Duodenal mucosa (tissue), 2 donors: Measurements from ENCODE around the gene CBR4.
"Not testable (repeated sequence)": the region's sequence is repeated elsewhere in the genome, so short reads cannot be mapped to it uniquely, and the experiment has no call there.

Experiments
- H3K27ac ChIP-seq: one replicate; pipeline ENCODE4 v1.7.0; 2013; ENCODE audit warnings: low read depth, low read length
- H3K27me3 ChIP-seq, 2 donors: one replicate each; pipeline ENCODE4 v1.7.0; 2013; ENCODE audit warnings: low read length in 2 of 2, control low read depth in 1 of 2; ENCODE audit not compliant: insufficient read depth in 2 of 2, control insufficient read depth in 1 of 2
- H3K36me3 ChIP-seq, 2 donors: one replicate each; pipeline ENCODE4 v1.7.0; 2013; ENCODE audit warnings: low read length in 2 of 2, control low read depth in 1 of 2; ENCODE audit not compliant: insufficient read depth in 2 of 2, control insufficient read depth in 1 of 2
- H3K4me1 ChIP-seq, 2 donors: one replicate each; pipeline ENCODE4 v1.7.0; 2013; ENCODE audit warnings: low read length in 2 of 2, control low read depth in 1 of 2; ENCODE audit not compliant: insufficient read depth in 2 of 2, control insufficient read depth in 1 of 2
- H3K4me3 ChIP-seq, 2 donors: one replicate each; pipeline ENCODE4 v1.7.0; 2013; ENCODE audit warnings: low read length in 2 of 2, low read depth in 1 of 2
- H3K9ac ChIP-seq, 2 donors: one replicate each; pipeline ENCODE4 v1.7.0; 2013; ENCODE audit warnings: low read length in 2 of 2, low read depth in 1 of 2
- H3K9me3 ChIP-seq, 2 donors: one replicate each; pipeline ENCODE4 v1.7.0; 2013; ENCODE audit warnings: low read length in 2 of 2, control low read depth in 1 of 2; ENCODE audit not compliant: control insufficient read depth in 1 of 2

CBR4 gene

GRCh38 chr4:169047956-169048355 is 37.9 kb upstream of the CBR4 start:
- Histone ChIP-seq H3K9ac (no peak overlapping the region), H3K4me3 (no peak overlapping the region), H3K9me3 (no peaks in the 10 kb centered on the region), H3K27me3 (no peaks in the 10 kb centered on the region), H3K4me1 (no peaks in the 10 kb centered on the region), H3K36me3 (no peaks in the 10 kb centered on the region), H3K27ac (no peak overlapping the region)

DNA sequence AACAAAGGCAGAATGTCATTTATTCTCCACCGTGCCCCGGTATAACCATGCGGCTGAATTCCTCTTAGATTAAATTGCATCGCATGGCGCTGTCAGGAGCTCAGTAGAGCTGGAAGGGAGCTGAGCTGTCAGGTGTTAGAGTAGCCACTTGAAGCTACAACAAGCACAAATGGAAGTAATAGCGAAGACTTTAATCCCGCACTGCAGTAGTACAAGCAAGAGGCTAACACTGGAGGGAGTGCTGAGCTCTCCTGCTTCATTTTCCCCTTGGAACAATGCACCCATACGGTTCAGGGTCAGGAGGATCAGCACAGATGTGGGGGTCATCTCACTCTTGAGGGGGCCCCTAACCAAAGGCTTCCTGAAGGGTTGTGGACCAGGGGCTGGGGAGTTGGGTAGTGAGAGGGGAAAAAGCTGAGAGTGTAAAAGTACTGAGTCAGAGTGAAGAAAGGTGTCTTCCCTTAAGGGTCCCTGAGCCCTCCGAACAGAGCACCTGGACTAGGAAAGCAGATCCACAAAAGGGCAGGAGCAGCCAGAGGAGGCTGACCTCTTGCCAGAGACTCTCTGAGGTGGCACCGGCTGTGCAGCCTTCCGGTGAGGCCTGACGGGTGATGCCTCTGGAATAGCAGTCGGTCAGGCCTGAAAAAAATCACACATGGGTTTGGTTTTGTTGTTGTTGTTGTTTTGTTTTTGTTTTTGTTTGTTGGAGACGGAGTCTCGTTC is 36.0 kb upstream of the CBR4 start:
- Histone ChIP-seq H3K27ac (no peak overlapping the region), H3K9me3 (no peaks in the 10 kb centered on the region), H3K4me1 (no peaks in the 10 kb centered on the region), H3K36me3 (no peaks in the 10 kb centered on the region), H3K4me3 (no peak overlapping the region), H3K9ac (no peak overlapping the region), H3K27me3 (no peaks in the 10 kb centered on the region)

GRCh38 chr4:169044714-169045447 is 34.8 kb upstream of the CBR4 start:
- Histone ChIP-seq H3K9ac (no peak overlapping the region), H3K4me3 (no peak overlapping the region), H3K36me3 (no peaks in the 10 kb centered on the region), H3K27ac (no peak overlapping the region), H3K27me3 (no peaks in the 10 kb centered on the region), H3K4me1 (no peaks in the 10 kb centered on the region), H3K9me3 (no peaks in the 10 kb centered on the region)

DNA sequence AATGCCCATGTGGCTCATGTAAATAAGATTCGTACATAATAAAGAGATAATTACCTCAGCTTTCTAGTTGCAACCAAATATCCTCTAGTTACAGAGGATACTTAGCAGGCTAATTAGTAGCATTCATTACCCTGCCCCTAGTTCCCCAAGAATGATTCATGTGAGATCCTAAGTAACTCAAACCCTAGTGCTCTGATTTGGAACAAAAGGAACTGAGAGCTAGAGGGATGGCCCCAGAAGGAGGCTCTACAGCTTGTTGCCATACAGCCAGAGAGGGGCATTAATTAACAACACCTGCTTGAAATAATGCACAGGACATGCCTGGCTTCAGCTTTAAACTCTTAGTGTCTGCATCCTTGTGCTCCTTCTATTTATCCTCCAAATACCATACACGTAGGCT is 32.6 kb upstream of the CBR4 start:
- Histone ChIP-seq H3K9me3 (no peaks in the 10 kb centered on the region), H3K36me3 (no peaks in the 10 kb centered on the region), H3K27ac (no peak overlapping the region), H3K27me3 (no peaks in the 10 kb centered on the region), H3K4me1 (peaks cover 0 to 4% of the 10 kb centered on the region in 2 donors), H3K9ac (no peak overlapping the region), H3K4me3 (no peak overlapping the region)

DNA sequence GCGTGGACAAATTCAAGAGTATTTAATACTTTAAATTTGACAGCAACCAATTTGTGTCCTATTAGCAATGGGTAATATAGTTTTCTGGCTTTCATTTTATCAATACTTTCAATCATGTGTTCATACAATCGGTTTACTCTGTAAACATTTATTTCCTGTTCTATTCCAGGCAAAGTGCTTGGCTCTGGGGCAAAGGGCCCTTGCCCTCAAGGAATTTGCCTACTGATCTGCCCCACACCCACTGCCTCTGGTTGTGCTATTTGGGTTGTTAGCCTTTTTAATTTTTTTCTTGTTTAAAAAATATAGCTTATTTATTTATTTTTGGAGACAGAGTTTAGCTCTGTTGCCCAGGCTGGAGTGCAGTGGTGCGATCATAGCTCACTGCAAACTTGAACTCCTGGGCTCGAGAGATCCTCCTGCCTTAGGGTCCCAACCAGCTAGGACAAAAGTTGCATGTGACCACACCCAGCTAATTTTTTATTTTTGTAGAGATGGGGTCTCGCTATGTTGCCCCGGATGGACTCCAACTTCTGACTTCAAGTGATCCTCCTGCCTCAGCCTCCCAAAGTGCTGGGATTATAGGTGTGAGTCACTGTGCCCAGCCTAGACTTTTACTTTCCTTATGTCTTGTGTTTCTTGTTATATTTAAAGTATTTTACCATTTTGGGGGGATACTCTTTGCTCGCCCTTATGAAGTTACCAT is 30.7 kb upstream of the CBR4 start:
- Histone ChIP-seq H3K36me3 (no peaks in the 10 kb centered on the region), H3K9me3 (no peaks in the 10 kb centered on the region), H3K9ac (no peak overlapping the region), H3K4me3 (no peak overlapping the region), H3K27ac (no peak overlapping the region), H3K27me3 (no peaks in the 10 kb centered on the region), H3K4me1 (peaks cover 0 to 4% of the 10 kb centered on the region in 2 donors)

DNA sequence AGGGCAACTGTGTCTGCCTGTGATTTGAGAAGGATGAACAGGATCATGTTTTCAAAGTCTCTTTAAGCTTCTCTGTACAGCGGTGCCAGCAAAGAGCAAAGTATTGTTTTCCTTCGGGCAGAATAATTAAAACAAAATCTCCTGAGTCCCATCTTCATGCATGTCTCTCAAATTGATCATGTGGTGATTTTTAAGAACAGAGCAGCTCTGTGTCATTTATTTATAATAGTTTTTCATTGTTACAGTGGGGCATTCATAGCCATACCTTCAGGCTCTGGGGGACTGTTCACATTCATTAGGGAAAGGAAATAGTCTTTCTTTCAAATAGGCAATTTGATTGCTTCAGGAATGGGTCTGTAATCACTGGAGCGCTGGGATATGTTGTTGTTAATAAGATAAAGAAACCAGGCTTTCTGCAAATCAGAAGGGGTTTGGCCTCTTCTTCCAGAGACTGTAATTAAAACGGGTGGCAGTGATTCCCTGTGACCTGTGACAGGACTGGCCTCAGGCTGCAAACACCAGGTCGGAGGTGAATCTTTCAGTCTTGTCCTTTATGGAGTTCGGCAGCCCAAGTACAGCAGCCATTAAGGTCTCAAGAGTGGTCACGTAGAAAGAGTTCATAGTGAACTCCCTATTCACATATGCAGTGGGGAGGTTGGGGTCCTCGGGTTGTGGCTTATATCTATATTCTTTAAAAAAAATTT is 29.3 kb upstream of the CBR4 start:
- peaks cover 0 to 4% of the 10 kb centered on the region in 2 donors for H3K4me1 ChIP-seq
- no peak overlapping the region for H3K4me3 ChIP-seq
- H3K9me3 ChIP-seq = no peaks in the 10 kb centered on the region
- no peak overlapping the region for H3K27ac ChIP-seq
- no peaks in the 10 kb centered on the region for H3K27me3 ChIP-seq
- no peaks in the 10 kb centered on the region for H3K36me3 ChIP-seq
- H3K9ac ChIP-seq = no peak overlapping the region

- Histone ChIP-seq H3K36me3 (no peaks in the 10 kb centered on the region), H3K9me3 (no peaks in the 10 kb centered on the region), H3K27me3 (no peaks in the 10 kb centered on the region), H3K9ac (no peak overlapping the region), H3K4me1 (peaks cover 0 to 4% of the 10 kb centered on the region in 2 donors), H3K4me3 (no peak overlapping the region), H3K27ac (no peak overlapping the region)
Measured at GRCh38 chr4:169037506-169037905, 27.5 kb upstream of the CBR4 start.

DNA sequence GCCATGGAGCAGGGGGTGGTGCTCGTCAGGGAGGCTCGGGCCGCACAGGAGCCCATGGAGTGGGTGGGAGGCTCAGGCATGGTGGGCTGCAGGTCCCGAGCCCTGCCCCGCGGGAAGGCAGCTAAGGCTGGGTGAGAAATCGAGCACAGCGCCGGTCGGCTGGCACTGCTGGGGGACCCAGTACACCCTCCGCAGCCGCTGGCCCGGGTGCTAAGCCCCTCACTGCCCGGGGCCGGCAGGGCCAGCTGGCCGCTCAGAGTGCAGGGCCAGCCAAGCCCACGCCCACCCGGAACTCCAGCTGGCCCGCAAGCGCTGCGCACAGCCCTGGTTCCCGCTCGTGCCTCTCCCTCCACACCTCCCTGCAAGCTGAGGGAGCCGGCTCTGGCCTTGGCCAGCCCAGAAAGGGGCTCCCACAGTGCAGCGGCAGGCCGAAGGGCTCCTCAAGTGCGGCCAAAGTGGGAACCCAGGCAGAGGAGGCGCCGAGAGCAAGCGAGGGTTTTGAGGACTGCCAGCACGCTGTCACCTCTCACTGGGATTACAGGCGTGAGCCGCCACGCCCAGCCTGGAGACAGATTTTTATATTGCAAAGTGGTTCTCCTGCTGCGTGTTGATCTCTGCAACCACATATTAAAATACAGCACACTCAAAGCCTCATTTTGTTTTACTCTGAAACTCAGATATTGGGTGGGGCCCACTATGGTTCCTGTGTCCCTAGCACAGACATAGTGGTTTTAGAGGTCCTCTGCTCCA is 26.0 kb upstream of the CBR4 start:
- not testable (repeated sequence) for H3K9me3 ChIP-seq, H3K9ac ChIP-seq, H3K27ac ChIP-seq, H3K4me3 ChIP-seq, H3K36me3 ChIP-seq, H3K4me1 ChIP-seq, H3K27me3 ChIP-seq

DNA sequence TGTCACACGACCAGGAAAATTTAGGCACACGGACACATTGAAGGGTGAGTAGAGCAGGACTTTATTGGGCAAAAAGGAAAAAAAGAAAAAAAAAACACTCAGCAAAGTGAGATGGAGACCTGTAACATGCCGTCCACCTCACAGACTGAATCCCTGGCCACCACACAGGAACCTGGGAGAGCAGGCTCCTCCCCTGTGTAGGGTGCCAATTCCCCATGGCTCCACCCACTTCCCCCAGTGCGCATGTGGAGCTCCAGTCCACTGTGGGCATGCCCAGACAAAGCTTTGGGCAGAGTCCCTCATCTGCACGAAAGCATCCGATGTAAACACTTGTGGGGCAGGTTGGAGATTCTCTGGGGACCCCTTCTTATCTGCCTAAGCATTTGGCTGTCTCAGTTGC is 23.6 kb upstream of the CBR4 start:
- no peaks in the 10 kb centered on the region for H3K4me1 ChIP-seq
- no peaks in the 10 kb centered on the region for H3K27me3 ChIP-seq
- H3K36me3 ChIP-seq = no peaks in the 10 kb centered on the region

More for the DNA sequence above, 23.6 kb upstream of the CBR4 start:
- Histone ChIP-seq H3K4me3 (no peak overlapping the region), H3K9ac (no peak overlapping the region), H3K9me3 (no peaks in the 10 kb centered on the region), H3K27ac (no peak overlapping the region)
